Forelimb muscle (tissue), 1 donor: ENCODE results near the gene UBL7. TPM values are rescaled to one million over a fixed set of nuclear protein-coding genes. Genes with fewer than 3 reads are reported as not detected.

Source experiments
- polyA plus RNA-seq: library from polyadenylated mRNA; unstranded; fragments of 120-200 nt; gene quantifications from one replicate; pipeline ENCODE4 v1.2.1, GENCODE V29; 2013; ENCODE audit not compliant: insufficient read length

UBL7 gene
- polyA plus RNA-seq, 1 donor = 33.4 TPM

Other genes with a start within 250 kb of the UBL7 start
- not detected for gene CCDC33, start 224.8 kb downstream of the UBL7 start, polyA plus RNA-seq
- gene CYP11A1, start 93.5 kb downstream of the UBL7 start, polyA plus RNA-seq = 1.0 TPM
- gene SEMA7A, start 27.2 kb downstream of the UBL7 start, polyA plus RNA-seq = 5.4 TPM
- gene ARID3B, start 80.1 kb upstream of the UBL7 start, polyA plus RNA-seq = 4.2 TPM
- gene CLK3, start 154.7 kb upstream of the UBL7 start, polyA plus RNA-seq = 46.0 TPM
- 23.7 TPM for gene EDC3, start 234.9 kb upstream of the UBL7 start, polyA plus RNA-seq